Transverse colon (tissue), 3 donors: ENCODE data around the gene SALL1.

ENCODE experiments used
- POLR2A ChIP-seq: fragments of 450-650 bp; IDR thresholded peaks from one replicate; pipeline ENCODE4 v1.6.1; 2016; ENCODE audit warnings: antibody characterized with exemption, mild to moderate bottlenecking, moderate library complexity
- TF ChIP-seq, protein P1 (sequence below), 5 experiments: fragments of 200-600 bp in 3 of 5; fragments of 450-650 bp in 2 of 5; sonication (generic) in 3 of 5; IDR thresholded peaks; 1 replicate in 2 of 5; 2 replicates in 3 of 5; pipeline ENCODE4 v1.5.1; 2016 to 2017; ENCODE audit warnings: antibody characterized with exemption in 5 of 5, inconsistent platforms in 3 of 5, mild to moderate bottlenecking in 2 of 5, moderate library complexity in 1 of 5

DNA sequence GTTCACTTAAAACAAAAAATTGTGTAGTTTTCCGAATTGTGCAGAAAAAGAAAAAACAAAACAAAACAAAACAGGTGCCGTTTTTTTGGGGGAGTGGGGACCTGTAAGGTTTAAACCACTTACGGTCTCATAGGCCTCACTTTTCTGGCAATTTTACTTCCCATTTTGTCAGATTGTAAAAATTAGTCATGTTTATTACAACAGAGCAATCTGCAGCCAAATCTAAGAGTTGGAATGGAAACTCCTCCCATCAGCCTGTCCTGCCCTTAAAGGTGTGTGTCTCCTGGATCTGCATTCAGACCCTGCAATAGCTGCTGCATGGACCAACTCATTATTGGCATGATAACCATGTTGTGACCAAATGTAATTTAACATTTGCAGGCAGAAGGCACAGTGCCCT, 8.2 kb upstream of the SALL1 start:
- TF ChIP-seq, protein P1, sequence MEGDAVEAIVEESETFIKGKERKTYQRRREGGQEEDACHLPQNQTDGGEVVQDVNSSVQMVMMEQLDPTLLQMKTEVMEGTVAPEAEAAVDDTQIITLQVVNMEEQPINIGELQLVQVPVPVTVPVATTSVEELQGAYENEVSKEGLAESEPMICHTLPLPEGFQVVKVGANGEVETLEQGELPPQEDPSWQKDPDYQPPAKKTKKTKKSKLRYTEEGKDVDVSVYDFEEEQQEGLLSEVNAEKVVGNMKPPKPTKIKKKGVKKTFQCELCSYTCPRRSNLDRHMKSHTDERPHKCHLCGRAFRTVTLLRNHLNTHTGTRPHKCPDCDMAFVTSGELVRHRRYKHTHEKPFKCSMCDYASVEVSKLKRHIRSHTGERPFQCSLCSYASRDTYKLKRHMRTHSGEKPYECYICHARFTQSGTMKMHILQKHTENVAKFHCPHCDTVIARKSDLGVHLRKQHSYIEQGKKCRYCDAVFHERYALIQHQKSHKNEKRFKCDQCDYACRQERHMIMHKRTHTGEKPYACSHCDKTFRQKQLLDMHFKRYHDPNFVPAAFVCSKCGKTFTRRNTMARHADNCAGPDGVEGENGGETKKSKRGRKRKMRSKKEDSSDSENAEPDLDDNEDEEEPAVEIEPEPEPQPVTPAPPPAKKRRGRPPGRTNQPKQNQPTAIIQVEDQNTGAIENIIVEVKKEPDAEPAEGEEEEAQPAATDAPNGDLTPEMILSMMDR (IDR thresholded peaks at IDR 0.05), result no peak
- no peak for TF ChIP-seq POLR2A
